ENCODE data around the gene RABGAP1L. TPM values are rescaled to one million over a fixed set of nuclear protein-coding genes. Genes with fewer than 3 reads are reported as not detected.

The RABGAP1L gene
- total and polyA plus RNA-seq, 2 of the 8 experiments (the other 6 are each of a cell fraction or from before 2014, with no cell fraction given) = 33.3 to 156 TPM

- no peak overlapping the region for H3K4me3 ChIP-seq (ENCODE audit: extremely low read depth in 1 of 4, insufficient read depth in 2 of 4, low read depth in 3 of 4, low read length in 4 of 4)
- peaks cover 2 to 49% (median 9%) of the 10 kb centered on the region in 4 experiments; a peak in 5 of 8 replicates for H3K36me3 ChIP-seq (ENCODE audit: control insufficient read depth in 2 of 4, insufficient read depth in 4 of 4, low read length in 3 of 4)
- 89% methylated on average over 3 of the region's 3 CpGs; no CpG with 5 or more reads in 1 of the 2 experiments for WGBS, 2 experiments (ENCODE audit: extremely low coverage in 1 of 2, insufficient coverage in 1 of 2, insufficient read length in 1 of 2, insufficient replicate concordance in 2 of 2, low coverage in 1 of 2, low lambda C conversion rate in 2 of 2, missing lambda C conversion rate in 1 of 2)
- H2AK5ac ChIP-seq (ENCODE audit: low read depth, low read length) = no peak overlapping the region
- no peak overlapping the region for H3K56ac ChIP-seq (replicated peaks; ENCODE audit: insufficient read length, low read depth, low read length)
- H3K79me2 ChIP-seq (ENCODE audit: control insufficient read depth in 1 of 2, insufficient read depth in 2 of 2, low read length in 2 of 2) = peaks cover 9 to 94% of the 10 kb centered on the region in 2 experiments
- H3K4ac ChIP-seq (replicated peaks; ENCODE audit: insufficient read length, low read depth, low read length) = no peak overlapping the region
- no peak overlapping the region for H3K9ac ChIP-seq (replicated peaks in 1 of 4; ENCODE audit: extremely low read depth in 1 of 4, low read depth in 3 of 4, low read length in 3 of 4)
- H4K8ac ChIP-seq (ENCODE audit: extremely low read depth, insufficient read depth, low read length) = no peak overlapping the region
- H3K23ac ChIP-seq (ENCODE audit: insufficient read length) = no peak overlapping the region
- H3K18ac ChIP-seq (ENCODE audit: extremely low read depth, low read length) = no peak overlapping the region
- H3K4me1 ChIP-seq (replicated peaks in 1 of 4; ENCODE audit: control insufficient read depth in 3 of 4, insufficient read depth in 4 of 4, low read length in 3 of 4) = no peaks in the 10 kb centered on the region; a peak in 1 of 7 replicates
- no peak overlapping the region for H3K4me2 ChIP-seq (ENCODE audit: insufficient read depth in 1 of 2, low read depth in 2 of 2, low read length in 2 of 2)
- no peak overlapping the region for H3K14ac ChIP-seq (ENCODE audit: insufficient read length)
- H2BK5ac ChIP-seq (ENCODE audit: low read depth, low read length) = no peak overlapping the region
- H3K79me1 ChIP-seq (ENCODE audit: low read depth, low read length) = no peaks in the 10 kb centered on the region; the same call in 1 of the 2 replicates
- no peak overlapping the region for H4K5ac ChIP-seq (ENCODE audit: insufficient read length, low read depth, low read length)
- no peaks in the 10 kb centered on the region for H3K27me3 ChIP-seq (replicated peaks in 1 of 4; ENCODE audit: control insufficient read depth in 3 of 4, extremely low read depth in 1 of 4, insufficient read depth in 3 of 4, low read length in 3 of 4)
- no peak overlapping the region for H2BK12ac ChIP-seq (ENCODE audit: low read depth, low read length)
- DNase-seq (ENCODE audit: low read depth in 1 of 2, low spot score in 2 of 2) (no peak), FAIRE-seq (no peak)
- no peak overlapping the region for H2BK120ac ChIP-seq (replicated peaks; ENCODE audit: low read depth, low read length)
- H3K9me3 ChIP-seq (ENCODE audit: insufficient read depth in 2 of 2, low read depth in 1 of 2, low read length in 1 of 2) = no peaks in the 10 kb centered on the region
- no peak overlapping the region for H2AFZ ChIP-seq (ENCODE audit: low read length)
- no peak overlapping the region for H2BK15ac ChIP-seq (ENCODE audit: low read length)
- H4K91ac ChIP-seq (replicated peaks; ENCODE audit: insufficient read length, low read length) = no peak overlapping the region
- peaks cover 8 to 17% of the 10 kb centered on the region in 2 experiments for H4K20me1 ChIP-seq (replicated peaks in 1 of 2; ENCODE audit: control insufficient read depth in 1 of 2, insufficient read depth in 2 of 2, low read length in 2 of 2)
- ChIA-PET POLR2A (ENCODE audit: partially characterized antibody) (interaction anchor here (0.6 to 2.6 kb wide), 5 partner anchors 9 to 470 kb away, joined by 3 to 19 read pairs (median 6); partner anchors contain the start of gene CACYBP), CTCF (ENCODE audit: partially characterized antibody) (interaction anchor here (0.9 to 1.2 kb wide), 3 partner anchors 16 to 72 kb away, joined by 3 read pairs; no protein-coding TSS in a partner anchor)
- no peak overlapping the region for H2BK20ac ChIP-seq (ENCODE audit: low read length)
- H3K27ac ChIP-seq (ENCODE audit: low read depth, low read length) = no peak overlapping the region
- no peaks in the 10 kb centered on the region for H3K23me2 ChIP-seq (ENCODE audit: low read depth, low read length)
- TF ChIP-seq POLR2AphosphoS5 (IDR thresholded peaks at IDR 0.05; ENCODE audit: low read depth, low read length) (no peak), MAFK (IDR thresholded peaks at IDR 0.05; ENCODE audit: low read depth, low read length) (no peak), FOSL1 (IDR thresholded peaks at IDR 0.05; ENCODE audit: insufficient read depth, low read depth, low read length) (no peak), TCF12 (IDR thresholded peaks at IDR 0.05; ENCODE audit: low read depth, low read length) (no peak), EGR1 (IDR thresholded peaks at IDR 0.05; ENCODE audit: borderline replicate concordance, low read depth, low read length) (no peak), HDAC2 (IDR thresholded peaks at IDR 0.05; ENCODE audit: borderline replicate concordance in 1 of 2, low read depth in 2 of 2, low read length in 2 of 2) (no peak), SIN3A (conservative IDR thresholded peaks at IDR 0.05 in 1 of 2, IDR thresholded peaks at IDR 0.05 in 1 of 2; ENCODE audit: low read depth in 1 of 2, low read length in 2 of 2) (no peak), NRF1 (IDR thresholded peaks at IDR 0.05; ENCODE audit: low read depth, low read length) (no peak), USF2 (IDR thresholded peaks at IDR 0.05; ENCODE audit: low read length) (no peak), SIRT6 (IDR thresholded peaks at IDR 0.05; ENCODE audit: low read length) (no peak), TAF1 (IDR thresholded peaks at IDR 0.05; ENCODE audit: low read depth, low read length) (no peak), POU5F1 (IDR thresholded peaks at IDR 0.05; ENCODE audit: low read depth, low read length) (no peak)
These were observed 752.3 kb downstream of the RABGAP1L start for GRCh38 chr1:174911606-174912005.

Data from H1 (cell line).